GM13976 (cell line): ENCODE results near the gene FKBP15.
A peak's percentile ranks its signal among the peaks of the same experiment; 100 is the strongest.
"Not testable (repeated sequence)": the region's sequence is repeated elsewhere in the genome, so short reads cannot be mapped to it uniquely, and the experiment has no call there.

ENCODE experiments used
- DNase-seq: peaks from one replicate; pipeline ENCODE4 v3.0.0; 2012; ENCODE audit warnings: low spot score
- in situ Hi-C: fragments of 300-500 bp; cut with MboI; formaldehyde crosslinking; loops from one replicate; pipeline ENCODE4 v1.12.0; 2022; ENCODE audit warnings: low sequenced_read_pairs, mixed read lengths, inconsistent platforms; ENCODE audit not compliant: unreplicated experiment
- TF ChIP-seq, protein P1 (sequence below): IDR thresholded peaks from 2 replicates; pipeline ENCODE4 v1.5.1; 2012; ENCODE audit warnings: borderline replicate concordance, mild to moderate bottlenecking; ENCODE audit not compliant: insufficient read depth; ENCODE audit errors: extremely low read depth, missing control alignments, control extremely low read depth

The FKBP15 gene

DNA sequence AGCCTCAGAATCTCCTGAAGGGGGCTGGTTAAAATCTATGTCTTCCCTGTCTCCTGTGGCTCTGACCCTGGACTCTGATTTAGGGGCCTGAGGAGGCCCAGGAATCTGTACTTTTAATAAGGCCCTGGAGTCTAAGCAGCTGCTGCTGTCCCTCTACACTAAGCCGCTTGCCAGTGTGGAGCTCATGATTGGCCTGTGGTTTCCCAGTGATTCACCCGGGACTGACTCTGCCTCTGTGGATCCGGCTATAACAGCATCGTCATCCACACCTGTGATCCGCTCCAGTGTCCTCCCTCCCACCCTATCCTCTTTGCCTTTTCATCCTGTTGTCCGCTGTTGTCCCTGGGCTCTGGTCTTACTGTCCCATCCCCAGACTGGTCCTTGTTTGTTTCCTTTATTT is 66.6 kb downstream of the FKBP15 start:
- in situ Hi-C loops: no loop called here

DNA sequence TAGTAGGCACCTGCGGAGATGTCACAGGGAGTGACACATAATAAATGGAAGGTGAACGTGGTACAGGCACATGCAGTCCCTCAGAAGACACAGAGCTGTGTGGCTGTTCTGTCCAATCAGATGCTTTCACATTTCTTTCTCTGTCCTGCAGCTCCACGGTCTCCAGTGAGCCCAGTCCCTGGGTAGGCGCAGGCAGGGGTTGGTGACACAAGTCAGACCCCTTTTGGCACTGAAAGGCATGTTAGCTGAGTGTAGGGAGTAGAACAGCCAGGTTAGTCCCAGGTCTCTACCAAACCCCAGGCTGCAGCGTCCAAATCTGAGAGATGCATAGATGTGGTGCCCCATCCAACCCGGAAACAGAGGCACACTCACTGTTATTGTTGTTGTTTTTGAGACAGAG is 67.5 kb downstream of the FKBP15 start:
- no peak for DNase-seq
- TF ChIP-seq, protein P1, sequence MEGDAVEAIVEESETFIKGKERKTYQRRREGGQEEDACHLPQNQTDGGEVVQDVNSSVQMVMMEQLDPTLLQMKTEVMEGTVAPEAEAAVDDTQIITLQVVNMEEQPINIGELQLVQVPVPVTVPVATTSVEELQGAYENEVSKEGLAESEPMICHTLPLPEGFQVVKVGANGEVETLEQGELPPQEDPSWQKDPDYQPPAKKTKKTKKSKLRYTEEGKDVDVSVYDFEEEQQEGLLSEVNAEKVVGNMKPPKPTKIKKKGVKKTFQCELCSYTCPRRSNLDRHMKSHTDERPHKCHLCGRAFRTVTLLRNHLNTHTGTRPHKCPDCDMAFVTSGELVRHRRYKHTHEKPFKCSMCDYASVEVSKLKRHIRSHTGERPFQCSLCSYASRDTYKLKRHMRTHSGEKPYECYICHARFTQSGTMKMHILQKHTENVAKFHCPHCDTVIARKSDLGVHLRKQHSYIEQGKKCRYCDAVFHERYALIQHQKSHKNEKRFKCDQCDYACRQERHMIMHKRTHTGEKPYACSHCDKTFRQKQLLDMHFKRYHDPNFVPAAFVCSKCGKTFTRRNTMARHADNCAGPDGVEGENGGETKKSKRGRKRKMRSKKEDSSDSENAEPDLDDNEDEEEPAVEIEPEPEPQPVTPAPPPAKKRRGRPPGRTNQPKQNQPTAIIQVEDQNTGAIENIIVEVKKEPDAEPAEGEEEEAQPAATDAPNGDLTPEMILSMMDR: no peak
- in situ Hi-C loops: no loop called here

More for the DNA sequence above, 66.6 kb downstream of the FKBP15 start:
- TF ChIP-seq, protein P1: no peak
- DNase-seq: no peak

DNA sequence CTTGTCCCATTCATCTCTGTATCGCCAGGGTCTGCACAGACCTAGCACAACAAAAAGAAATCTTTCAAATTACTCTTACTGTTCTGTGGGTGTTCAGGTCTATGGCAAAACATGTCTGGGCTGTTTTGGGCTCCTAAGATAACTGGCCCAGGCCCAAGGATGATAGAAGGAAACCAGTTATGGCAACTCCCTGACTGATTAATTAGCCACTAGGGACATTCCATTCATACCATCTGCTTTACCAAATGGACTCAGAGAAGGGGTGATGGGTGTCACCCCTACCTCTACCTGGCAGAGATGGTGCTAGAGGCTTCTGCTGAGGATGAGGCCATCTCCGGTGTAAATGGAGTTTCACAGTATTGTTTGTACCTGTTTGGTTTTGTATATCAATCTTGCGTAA is 68.4 kb downstream of the FKBP15 start:
- in situ Hi-C loops: no loop called here
- TF ChIP-seq, protein P1: no peak
- no peak for DNase-seq

DNA sequence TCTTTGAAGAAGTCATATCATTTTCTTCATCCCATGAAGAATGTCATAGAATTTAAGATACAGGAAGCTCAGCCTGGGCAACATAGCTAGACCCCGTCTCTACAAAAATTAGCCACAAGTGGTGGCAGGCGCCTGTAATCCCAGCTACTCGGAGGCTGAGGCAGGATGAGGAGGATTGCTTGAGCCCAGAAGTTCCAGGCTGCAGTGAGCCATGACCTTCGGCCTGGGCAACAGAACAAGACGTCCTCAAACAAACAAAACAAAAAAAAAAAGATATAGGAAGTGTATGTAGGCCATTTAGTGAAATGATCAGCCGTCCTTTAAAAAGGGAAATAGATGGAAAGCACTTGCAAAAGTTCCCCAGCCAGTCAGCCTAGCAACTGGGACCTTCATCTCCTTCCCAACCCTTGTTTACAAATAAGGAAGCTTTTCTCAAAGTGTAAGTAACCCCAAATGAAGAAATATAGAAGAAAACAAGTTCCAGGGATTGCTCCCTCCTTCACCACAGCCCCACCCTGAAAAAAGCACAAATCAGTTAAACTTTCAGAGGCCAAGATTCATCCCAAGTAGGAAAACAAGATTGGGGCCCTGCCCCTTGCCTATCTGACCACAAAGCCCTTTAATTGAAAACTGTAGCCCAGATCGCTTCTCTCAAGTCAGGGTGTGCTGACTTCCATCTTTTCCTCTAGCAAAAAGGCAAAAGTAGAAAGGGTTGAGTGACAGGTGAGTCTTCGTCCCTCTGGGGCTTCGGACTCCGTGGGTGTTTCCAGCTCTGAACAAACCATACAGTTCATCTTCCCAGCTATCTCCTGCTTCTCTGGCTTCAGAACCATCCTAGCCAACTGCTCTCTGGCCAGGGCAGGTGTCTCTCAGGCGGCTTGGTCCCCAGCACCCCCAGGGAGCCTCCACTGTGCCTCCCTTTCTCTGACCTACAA is 69.1 kb downstream of the FKBP15 start:
- in situ Hi-C loops: no loop called here
- DNase-seq: no peak

DNA sequence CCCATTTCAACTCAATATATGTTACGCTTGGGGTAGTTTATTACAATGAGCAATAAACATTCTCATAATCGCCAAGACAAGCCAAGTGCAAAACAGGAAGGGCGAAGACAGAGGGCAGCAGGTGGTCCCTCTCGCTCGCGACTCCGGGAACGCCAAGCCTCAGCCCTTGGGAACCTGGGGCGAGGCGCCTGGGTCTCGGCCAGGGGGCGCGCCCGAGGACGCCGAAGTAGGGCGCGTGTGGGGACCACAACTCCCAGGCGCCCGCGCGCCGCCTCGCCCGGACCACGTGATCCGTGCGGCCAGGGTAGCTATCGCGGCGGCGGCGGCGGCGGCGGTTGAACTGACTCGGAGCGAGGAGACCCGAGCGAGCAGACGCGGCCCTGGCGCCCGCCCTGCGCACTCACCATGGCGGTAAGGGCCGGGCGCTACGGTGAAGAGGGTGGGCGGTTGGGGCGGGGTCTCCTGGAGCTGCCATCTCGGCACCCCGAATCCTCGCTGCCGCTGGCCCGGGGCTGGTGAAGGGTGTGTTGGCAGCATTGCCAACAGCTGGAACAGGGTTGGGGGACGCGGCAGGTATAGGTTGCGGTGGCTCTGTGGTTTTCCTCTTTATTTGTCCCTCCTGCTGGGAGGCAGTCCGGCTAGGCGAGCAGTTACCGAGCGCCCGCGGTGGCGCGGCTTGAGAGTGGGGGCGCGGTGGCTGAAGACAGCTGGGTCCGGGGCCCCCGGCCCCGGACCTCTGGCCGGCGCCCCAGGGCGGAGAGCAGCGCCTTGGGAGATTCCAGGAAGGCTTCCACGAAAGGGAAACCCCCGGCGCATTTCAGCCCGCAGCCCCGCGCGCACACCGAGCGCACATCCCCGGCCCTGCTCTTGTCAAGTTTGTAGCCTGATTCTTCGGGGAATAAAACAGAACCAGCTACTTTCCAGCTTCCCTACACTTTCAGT is 70.1 kb downstream of the FKBP15 start, which contains the start of gene SLC31A2:
Gene SLC31A2, plus strand, starts transcription at position 338 of the 942 bp plus-strand sequence. Its CDS starts 68 bp downstream, at position 406.
- in situ Hi-C loops: no loop called here
- peak; percentile 94 for DNase-seq
- TF ChIP-seq, protein P1: peak; percentile 65

More for the DNA sequence above, 69.1 kb downstream of the FKBP15 start:
- TF ChIP-seq, protein P1: no peak

DNA sequence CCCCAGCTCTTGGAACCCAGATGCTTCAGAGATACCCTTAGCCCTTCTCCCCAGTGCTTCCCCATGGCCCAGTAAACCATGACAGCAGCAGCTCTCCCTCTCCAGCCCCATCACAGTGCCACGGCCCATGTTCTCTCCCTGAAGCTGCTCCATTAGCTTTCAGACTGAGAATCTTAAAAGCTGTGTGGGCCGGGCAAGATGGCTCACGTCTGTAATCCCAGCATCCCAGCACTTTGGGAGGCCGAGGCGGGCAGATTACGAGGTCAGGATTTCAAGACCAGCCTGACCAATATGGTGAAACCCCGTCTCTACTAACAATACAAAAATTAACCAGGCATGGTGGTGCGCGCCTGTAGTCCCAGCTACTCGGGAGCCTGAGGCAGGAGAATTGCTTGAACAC is 71.5 kb downstream of the FKBP15 start:
- not testable (repeated sequence) for DNase-seq
- in situ Hi-C loops: loop anchor here (25.0 kb wide), 1 partner anchor 513 kb away; no protein-coding TSS in a partner anchor
